Subcutaneous adipose tissue (tissue), 4 donors: ENCODE data around the gene SIL1. TPM values are rescaled to one million over a fixed set of nuclear protein-coding genes. Genes with fewer than 3 reads are reported as not detected.

ENCODE experiments used
- CTCF ChIP-seq: fragments of 450-650 bp; IDR thresholded peaks from one replicate; pipeline ENCODE4 v1.5.1; 2016; ENCODE audit warnings: low read depth, mild to moderate bottlenecking, control low read depth, antibody characterized with exemption, moderate library complexity
- total RNA-seq, 4 donors: library from RNA; depleted of rRNA; stranded (reverse); fragments of >200 nt; gene quantifications; one replicate each; pipeline ENCODE4 v1.1.0, GENCODE V29; 2016

SIL1 gene
- total RNA-seq, 4 donors from 2014 or later, result 29.7 to 52.9 (median 44.8) TPM

DNA sequence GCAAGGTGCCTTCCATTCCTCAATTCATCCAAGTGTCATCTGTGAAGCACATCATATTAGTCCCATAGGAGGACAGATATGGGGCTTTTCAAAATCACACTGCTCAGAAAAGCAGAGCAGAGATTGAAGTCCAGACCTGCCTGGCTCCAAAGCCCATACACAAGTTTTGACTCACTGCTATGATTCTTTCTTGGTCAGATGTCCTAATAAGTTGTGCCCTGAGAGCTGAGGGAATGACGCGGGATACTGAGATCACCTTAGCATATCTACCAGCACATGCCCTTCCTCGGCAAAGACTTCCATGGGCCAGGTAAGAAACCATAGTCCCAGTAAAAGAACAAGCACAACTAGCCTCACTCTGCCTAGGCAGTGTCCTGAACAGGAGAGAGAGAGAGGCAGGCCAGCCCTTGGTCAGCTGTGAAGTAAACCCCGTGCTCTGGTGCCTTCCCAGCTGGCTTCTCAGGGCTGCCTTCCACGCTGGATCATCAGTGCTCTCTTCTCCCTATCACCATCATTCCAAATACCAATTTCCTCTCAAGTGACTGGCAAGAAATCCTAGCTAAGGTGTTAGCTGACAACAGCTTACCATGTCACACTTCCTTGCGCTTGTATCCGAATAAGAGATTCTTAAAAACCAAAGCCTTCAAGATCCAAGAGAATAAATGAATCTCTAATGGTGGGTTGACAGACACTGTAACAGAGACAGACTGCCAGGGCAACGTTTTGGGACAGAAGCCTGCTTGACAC lies 73.2 kb downstream of the SIL1 start:
- no peak for TF ChIP-seq CTCF

DNA sequence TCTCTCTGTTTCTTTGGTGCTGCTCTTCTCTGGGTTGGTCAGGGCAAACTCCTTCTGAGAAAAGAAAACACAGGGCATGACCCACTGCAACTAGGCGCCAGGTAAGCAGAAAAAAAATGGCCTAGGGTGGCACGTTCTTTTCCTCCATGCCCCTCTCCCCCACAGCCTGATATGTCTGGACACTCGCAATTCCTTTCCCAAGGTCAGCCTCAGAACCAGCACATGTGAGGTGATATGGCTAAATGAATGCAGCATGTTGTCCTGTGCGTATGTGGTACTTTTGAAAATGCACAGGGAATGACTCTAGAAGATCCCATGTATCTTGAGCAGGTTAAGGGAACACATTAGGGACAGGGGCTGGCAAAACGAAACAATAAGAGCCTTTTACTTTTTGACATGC lies 77.0 kb downstream of the SIL1 start:
- TF ChIP-seq CTCF, result no peak

DNA sequence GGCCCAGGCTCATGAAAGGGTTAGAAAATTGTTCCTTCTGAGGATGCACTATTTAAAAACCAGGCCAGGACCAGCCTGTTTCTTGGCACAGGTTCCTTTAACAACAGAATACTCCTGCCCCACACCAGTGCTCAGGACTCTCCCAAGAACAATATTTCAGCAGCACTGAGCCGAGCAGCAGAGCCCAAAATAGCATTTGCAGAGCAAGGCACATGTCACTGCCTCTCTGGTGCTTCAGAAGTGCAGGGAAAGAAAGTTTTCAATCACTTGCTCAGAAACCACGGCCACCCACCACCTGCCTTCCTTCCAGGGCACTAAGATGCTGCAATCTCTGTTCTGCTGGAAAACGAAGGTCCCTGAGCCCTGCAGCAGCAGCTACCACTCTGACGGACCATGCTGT lies 77.6 kb downstream of the SIL1 start:
- no peak for TF ChIP-seq CTCF

- TF ChIP-seq CTCF, result no peak
Measured at GRCh38 chr5:139118804-139119203, 79.4 kb downstream of the SIL1 start.

DNA sequence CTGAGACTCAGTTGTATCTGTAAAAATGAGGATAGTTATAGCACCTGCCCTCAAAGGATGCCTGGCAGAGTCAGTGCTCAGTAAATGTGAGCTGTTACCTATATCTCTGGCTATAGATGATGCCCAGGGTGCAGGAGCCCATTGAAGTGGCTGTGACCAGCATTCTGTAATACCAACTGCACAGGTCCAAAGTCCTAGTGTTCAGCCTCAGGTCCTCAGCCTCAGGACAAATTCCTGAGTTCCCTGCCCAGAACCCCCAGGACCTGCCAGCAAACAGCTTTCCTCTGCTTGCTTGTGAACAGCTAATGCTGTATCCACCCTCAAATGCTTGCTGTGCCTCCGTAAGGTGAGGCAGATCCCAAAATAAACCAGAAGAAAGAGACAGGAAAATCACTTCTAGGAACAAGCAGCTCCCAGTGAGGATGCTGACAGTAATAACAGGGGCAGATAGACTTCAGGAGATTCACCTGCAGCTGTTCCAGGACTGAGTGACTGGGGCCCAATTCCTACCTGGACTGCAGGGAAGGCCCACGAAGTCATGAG lies 80.8 kb downstream of the SIL1 start:
- no peak for TF ChIP-seq CTCF

- no peak for TF ChIP-seq CTCF
Measured at GRCh38 chr5:139116100-139116655, 82.0 kb downstream of the SIL1 start.

GRCh38 chr5:139113892-139114291 lies 84.3 kb downstream of the SIL1 start:
- TF ChIP-seq CTCF, result no peak
